Subcutaneous adipose tissue (tissue), 4 donors: Measurements from ENCODE around the gene C6orf118. TPM values are rescaled to one million over a fixed set of nuclear protein-coding genes. Genes with fewer than 3 reads are reported as not detected.

Experiments used
- total RNA-seq, 4 donors: library from RNA; depleted of rRNA; stranded (reverse); fragments of >200 nt; gene quantifications; one replicate each; pipeline ENCODE4 v1.1.0, GENCODE V29; 2016
- TF ChIP-seq, protein P1 (sequence below): fragments of 450-650 bp; IDR thresholded peaks from one replicate; pipeline ENCODE4 v1.5.1; 2016; ENCODE audit warnings: low read depth, mild to moderate bottlenecking, control low read depth, antibody characterized with exemption, moderate library complexity

C6orf118 gene
- total RNA-seq, result not detected

DNA sequence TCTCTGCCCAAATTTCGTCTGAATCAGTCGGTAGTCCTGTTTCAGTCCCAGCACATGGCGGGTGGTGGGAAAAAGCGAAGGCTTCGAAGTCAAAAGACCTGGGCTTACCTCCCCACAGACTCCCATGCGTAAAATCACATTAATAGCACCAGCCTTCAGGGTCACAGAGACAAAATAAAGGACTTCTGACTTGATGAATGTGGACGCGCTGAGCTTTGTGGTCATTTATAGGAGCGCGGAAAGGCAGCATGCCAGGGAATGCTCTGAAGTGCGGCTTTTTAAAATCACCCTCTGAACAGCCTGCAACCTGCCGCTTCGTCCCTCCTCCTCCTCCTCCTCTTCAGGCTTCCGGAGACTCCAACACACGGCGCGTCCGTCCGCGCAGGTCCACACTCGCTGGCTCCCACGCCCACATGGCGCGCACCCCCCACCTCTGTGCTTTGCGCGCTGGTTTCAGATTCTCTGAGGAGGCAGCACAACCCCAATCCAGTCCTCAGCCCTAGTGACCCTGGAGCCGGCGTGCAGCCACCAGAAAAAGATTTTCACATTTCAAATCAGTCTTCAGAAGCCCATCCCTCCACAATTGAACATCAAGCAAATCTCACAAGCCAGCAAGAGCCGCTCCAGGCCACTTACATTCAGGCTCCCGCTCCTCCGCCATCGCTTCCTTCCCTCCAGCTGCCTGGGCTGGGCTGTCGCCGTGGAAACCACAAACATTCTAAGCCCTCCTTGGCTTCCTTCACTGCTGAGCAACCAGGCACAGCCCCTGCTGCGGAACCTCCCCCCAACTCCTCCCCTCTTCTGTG is at the start of gene C6orf118:
TSS of gene C6orf118 (minus strand) at position 680 of the 806 bp plus-strand sequence. CDS start at position 661, 19 bp downstream.
- TF ChIP-seq, protein P1, sequence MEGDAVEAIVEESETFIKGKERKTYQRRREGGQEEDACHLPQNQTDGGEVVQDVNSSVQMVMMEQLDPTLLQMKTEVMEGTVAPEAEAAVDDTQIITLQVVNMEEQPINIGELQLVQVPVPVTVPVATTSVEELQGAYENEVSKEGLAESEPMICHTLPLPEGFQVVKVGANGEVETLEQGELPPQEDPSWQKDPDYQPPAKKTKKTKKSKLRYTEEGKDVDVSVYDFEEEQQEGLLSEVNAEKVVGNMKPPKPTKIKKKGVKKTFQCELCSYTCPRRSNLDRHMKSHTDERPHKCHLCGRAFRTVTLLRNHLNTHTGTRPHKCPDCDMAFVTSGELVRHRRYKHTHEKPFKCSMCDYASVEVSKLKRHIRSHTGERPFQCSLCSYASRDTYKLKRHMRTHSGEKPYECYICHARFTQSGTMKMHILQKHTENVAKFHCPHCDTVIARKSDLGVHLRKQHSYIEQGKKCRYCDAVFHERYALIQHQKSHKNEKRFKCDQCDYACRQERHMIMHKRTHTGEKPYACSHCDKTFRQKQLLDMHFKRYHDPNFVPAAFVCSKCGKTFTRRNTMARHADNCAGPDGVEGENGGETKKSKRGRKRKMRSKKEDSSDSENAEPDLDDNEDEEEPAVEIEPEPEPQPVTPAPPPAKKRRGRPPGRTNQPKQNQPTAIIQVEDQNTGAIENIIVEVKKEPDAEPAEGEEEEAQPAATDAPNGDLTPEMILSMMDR, result no peak

GRCh38 chr6:165345700-165346099 is 36.3 kb upstream of the C6orf118 start:
- TF ChIP-seq, protein P1, result no peak

DNA sequence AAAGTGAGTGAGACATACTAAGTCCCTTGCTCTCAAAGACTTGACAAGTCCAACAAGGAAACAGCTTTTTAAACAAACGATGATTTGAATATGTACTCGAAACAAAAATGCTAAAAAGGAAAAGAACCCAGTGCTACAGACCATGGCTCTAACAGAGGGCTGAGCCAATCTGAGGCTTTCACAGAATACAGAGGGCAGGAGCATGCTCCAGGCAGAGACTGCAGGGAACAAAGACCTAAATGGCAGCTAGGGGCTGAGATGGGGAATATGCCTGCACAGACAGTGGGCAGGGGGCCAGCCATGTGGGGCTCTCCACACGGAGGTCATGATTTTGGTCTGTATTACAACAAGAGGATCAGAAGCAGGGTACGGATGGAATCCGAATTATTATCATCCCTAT is 31.1 kb upstream of the C6orf118 start:
- TF ChIP-seq, protein P1, result no peak

DNA sequence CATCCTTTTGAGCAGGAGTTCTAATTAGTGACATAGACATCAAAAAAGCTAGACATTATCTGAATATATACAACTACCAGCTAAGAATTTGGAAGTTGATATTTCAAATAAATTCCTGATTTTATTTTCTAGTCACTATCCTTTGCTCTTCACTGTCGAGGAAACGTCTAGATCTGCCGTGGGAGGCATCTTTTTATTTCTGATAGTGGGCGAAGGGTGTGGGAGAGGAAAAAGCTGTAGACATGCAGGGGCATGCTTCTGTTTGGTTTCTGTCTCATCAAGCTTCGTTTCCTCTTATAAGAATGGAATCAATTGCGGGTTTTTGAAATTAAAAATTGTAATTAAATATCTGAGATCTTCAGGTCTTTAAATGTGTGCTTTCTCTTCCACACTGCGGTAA is 16.2 kb upstream of the C6orf118 start:
- TF ChIP-seq, protein P1, result no peak

DNA sequence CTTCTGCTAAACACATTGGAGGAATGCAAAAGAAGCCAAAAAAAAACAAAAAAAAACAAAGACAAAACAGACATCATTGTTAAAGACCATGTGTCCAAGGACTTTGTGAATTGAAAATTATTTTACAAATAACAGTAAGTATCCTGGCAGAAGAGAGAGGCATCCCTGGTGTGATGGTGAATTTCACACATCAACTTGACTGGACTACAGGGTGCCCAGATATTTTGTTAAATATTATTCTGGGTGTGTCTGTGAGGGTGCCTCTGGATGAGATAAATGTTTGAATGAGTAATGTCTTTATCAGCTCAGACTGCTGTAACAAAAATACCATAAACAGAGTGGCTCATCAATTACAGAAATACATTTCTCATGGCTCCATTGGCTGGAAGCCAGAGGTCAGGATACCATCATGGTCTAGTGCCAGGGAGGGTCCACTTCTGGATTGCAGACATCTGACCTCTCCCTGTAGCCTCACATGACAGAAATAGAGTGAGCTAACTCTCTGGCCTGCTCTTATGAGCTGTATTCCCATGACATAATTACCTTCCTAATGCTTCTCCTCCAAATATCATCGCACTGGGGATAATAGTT is 12.2 kb upstream of the C6orf118 start:
- TF ChIP-seq, protein P1, result no peak

DNA sequence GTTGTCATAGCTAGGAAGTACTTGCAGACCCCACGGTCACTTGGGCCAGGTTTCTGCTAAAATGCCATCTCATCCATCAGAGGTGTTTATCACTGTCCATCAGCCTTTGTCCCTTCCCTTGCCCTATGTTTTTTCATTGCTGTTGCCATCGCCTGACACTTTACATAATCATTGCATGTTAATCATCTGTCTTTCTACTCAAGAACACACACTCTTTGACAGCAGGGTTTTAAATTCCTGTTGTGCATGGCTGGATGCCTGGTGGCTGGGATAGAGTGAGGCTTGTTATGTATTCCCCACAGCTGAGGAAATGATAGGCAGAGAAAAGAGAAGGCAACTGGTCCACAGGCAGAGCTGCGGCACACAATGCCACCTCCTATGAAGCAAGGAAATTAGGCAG is 11.7 kb upstream of the C6orf118 start:
- TF ChIP-seq, protein P1, result no peak

- TF ChIP-seq, protein P1, result no peak
Measured at GRCh38 chr6:165317723-165318122, 8.3 kb upstream of the C6orf118 start.
